Fibroblast of skin of left biceps (primary cell): Measurements from ENCODE around the gene PPP1R37.
"Not testable (repeated sequence)": the region's sequence is repeated elsewhere in the genome, so short reads cannot be mapped to it uniquely, and the experiment has no call there.

ENCODE experiments used
- DNase-seq, 2 experiments: peaks; one replicate each; pipeline ENCODE4 v3.0.0-alpha.2; 2013; ENCODE audit warnings: low read depth in 2 of 2

The PPP1R37 gene

GRCh38 chr19:45114116-45114515, 21.1 kb downstream of the PPP1R37 start:
- no peak for DNase-seq

GRCh38 chr19:45115809-45116615, 23.0 kb downstream of the PPP1R37 start:
- no peak for DNase-seq

GRCh38 chr19:45117167-45117594, 24.2 kb downstream of the PPP1R37 start:
- DNase-seq: no peak

- no peak for DNase-seq
These were observed 24.7 kb downstream of the PPP1R37 start for GRCh38 chr19:45117671-45118070.

- DNase-seq: no peak
These were observed 25.1 kb downstream of the PPP1R37 start for GRCh38 chr19:45118106-45118505.

- DNase-seq: not testable (repeated sequence)
These were observed 25.8 kb downstream of the PPP1R37 start for GRCh38 chr19:45118591-45119355.

- no peak for DNase-seq
These were observed 26.6 kb downstream of the PPP1R37 start for GRCh38 chr19:45119582-45119981.

- no peak for DNase-seq
These were observed 28.9 kb downstream of the PPP1R37 start for GRCh38 chr19:45121827-45122345.

GRCh38 chr19:45122832-45123231, 29.9 kb downstream of the PPP1R37 start:
- DNase-seq: no peak

GRCh38 chr19:45123440-45123850, 30.5 kb downstream of the PPP1R37 start:
- no peak for DNase-seq

GRCh38 chr19:45124021-45124420, 31.0 kb downstream of the PPP1R37 start:
- DNase-seq: no peak

- DNase-seq: no peak
These were observed 32.4 kb downstream of the PPP1R37 start for GRCh38 chr19:45125360-45125759.

GRCh38 chr19:45125975-45126493, 33.1 kb downstream of the PPP1R37 start:
- no peak for DNase-seq

- DNase-seq: no peak
These were observed 33.7 kb downstream of the PPP1R37 start for GRCh38 chr19:45126654-45127053.

- DNase-seq: no peak
These were observed 35.2 kb downstream of the PPP1R37 start for GRCh38 chr19:45128146-45128545.

GRCh38 chr19:45128806-45129205, 35.8 kb downstream of the PPP1R37 start:
- DNase-seq: no peak

- DNase-seq: no peak
These were observed 37.3 kb downstream of the PPP1R37 start for GRCh38 chr19:45130236-45130635.

- no peak for DNase-seq
These were observed 38.1 kb downstream of the PPP1R37 start for GRCh38 chr19:45130888-45131615.

GRCh38 chr19:45133661-45134060, 40.7 kb downstream of the PPP1R37 start:
- no peak for DNase-seq

- no peak for DNase-seq
These were observed 42.4 kb downstream of the PPP1R37 start for GRCh38 chr19:45135176-45135885.

GRCh38 chr19:45136507-45137178, 43.7 kb downstream of the PPP1R37 start:
- DNase-seq: no peak
